Pancreas (tissue), 10 donors: ENCODE data around the gene EFCAB6. TPM values are rescaled to one million over a fixed set of nuclear protein-coding genes. Genes with fewer than 3 reads are reported as not detected.

Experiments
- ATAC-seq, 4 donors: fragments of 200-7000 bp; cut with Tn5 transposase; one replicate each; pipeline versions ENCODE4 v1.8.0 to v1.9.1; 2020; ENCODE audit warnings: mild to moderate bottlenecking in 4 of 4, moderate library complexity in 4 of 4
- DNase-seq, 6 donors: peaks; one replicate each; pipeline ENCODE4 v3.0.0-alpha.2; 2020
- FAIRE-seq: peaks from 2 replicates; lab custom pipeline; 2012; peaks lifted over from hg19 to GRCh38; lab: Jason Lieb, UNC
- H3K27ac ChIP-seq, 4 donors: fragments of 200-600 bp; sonication (generic); 1 replicate in 3 of 4; 2 replicates in 1 of 4; pipeline versions ENCODE4 v1.5.0 to v1.8.0; 2020
- H3K27me3 ChIP-seq, 4 donors: fragments of 200-600 bp; one replicate each; pipeline ENCODE4 v1.8.0; 2021
- H3K36me3 ChIP-seq, 3 donors: fragments of 200-600 bp; sonication (generic) in 1 of 3; one replicate each; pipeline versions ENCODE4 v1.5.0 to v1.8.0; 2020 to 2021
- H3K4me1 ChIP-seq, 3 donors: fragments of 200-600 bp; one replicate each; pipeline ENCODE4 v1.8.0; 2021
- H3K4me3 ChIP-seq, 4 donors: fragments of 200-600 bp; sonication (generic) in 2 of 4; one replicate each; pipeline versions ENCODE4 v1.5.0 to v1.8.0; 2020 to 2021
- H3K9me3 ChIP-seq, 4 donors: fragments of 200-600 bp; one replicate each; pipeline ENCODE4 v1.8.0; 2021
- CTCF ChIP-seq, 4 donors: fragments of 200-600 bp; sonication (generic) in 3 of 4; IDR thresholded peaks; one replicate each; pipeline versions ENCODE4 v1.5.0 to v1.8.0; 2021; ENCODE audit warnings: antibody characterized with exemption in 4 of 4
- WGBS, 2 donors: extraction: QIAGEN DNeasy Blood & Tissue Kit; methylation state at CpG; one replicate each; pipeline ENCODE4 v1.1.7; 2013; 5-methylcytosine and 5-hydroxymethylcytosine counted together
- intact Hi-C, 3 donors: fragments of 100-400 bp; cut with DNase I; formaldehyde crosslinking; loops; one replicate each; pipeline versions ENCODE4 v1.11.1 to v1.14.2; 2022
- polyA plus RNA-seq, 2 donors: library from polyadenylated mRNA; stranded (reverse); fragments of 200-250 nt; gene quantifications; one replicate each; pipeline ENCODE4 v1.2.3, GENCODE V29; 2013
- total RNA-seq, 6 donors: library from RNA; stranded (reverse); fragmentation: NEBNext Ultra II Directional in 4 of 6; extraction: Animal tissue kit (Norgen Biotek cat#: 25700) in 4 of 6; gene quantifications; one replicate each; pipeline versions ENCODE4 v1.2.1 to v1.2.4, GENCODE V29; 2021 to 2023
- donor health status: healthy with polysubstance abuse.
- donor health status: DM: no; HTN: no; CAD: no; lungs with moderate emphysema.
- donor health status: DM: no; HTN: no; CAD: no.
- donor health status: control.
- donor health status: control.
- donor health status: Bipolar disorder and iron deficiency.
- donor health status: DM: yes; HTN: yes; CAD: no.
- donor health status: DM: no; HTN: no; CAD: no.
- donor health status: DM: no; HTN: no; CAD: no.
- donor health status: DM: yes; HTN: yes; CAD: no.

EFCAB6 gene
- total and polyA plus RNA-seq, 8 donors, result 1.6 to 3.4 (median 2.2) TPM

- Histone ChIP-seq H3K27me3 (no peaks in the 10 kb centered on the region), H3K4me3 (no peak overlapping the region), H3K36me3 (no peaks in the 10 kb centered on the region), H3K4me1 (no peaks in the 10 kb centered on the region), H3K9me3 (no peaks in the 10 kb centered on the region), H3K27ac (no peak overlapping the region)
- TF ChIP-seq CTCF (IDR thresholded peaks at IDR 0.05), result no peak
- intact Hi-C loops, result no loop called here
- FAIRE-seq, result no peak
- 82 to 86% methylated on average over 3 of the region's 3 CpGs for WGBS, 2 donors
- ATAC-seq, result no peak
- no peak for DNase-seq
These were observed 29.7 kb downstream of the EFCAB6 start for GRCh38 chr22:43782448-43782847.

- intact Hi-C loops, result no loop called here
- no peak for FAIRE-seq
- no peak for DNase-seq
These were observed 34.8 kb downstream of the EFCAB6 start for GRCh38 chr22:43777286-43777685.

GRCh38 chr22:43776081-43776670, 35.9 kb downstream of the EFCAB6 start:
- DNase-seq, result no peak
- H3K4me3 ChIP-seq, result no peak overlapping the region
- H3K36me3 ChIP-seq, result no peaks in the 10 kb centered on the region
- TF ChIP-seq CTCF (IDR thresholded peaks at IDR 0.05), result no peak
- no peaks in the 10 kb centered on the region for H3K27me3 ChIP-seq
- intact Hi-C loops, result no loop called here
- ATAC-seq, result no peak
- H3K9me3 ChIP-seq, result no peaks in the 10 kb centered on the region
- no peak for FAIRE-seq
- 74 to 77% methylated on average over 9 of the region's 9 CpGs for WGBS, 2 donors
- H3K27ac ChIP-seq, result no peak overlapping the region
- H3K4me1 ChIP-seq, result no peaks in the 10 kb centered on the region

More at GRCh38 chr22:43777286-43777685, 34.8 kb downstream of the EFCAB6 start:
- H3K4me1 ChIP-seq, result no peaks in the 10 kb centered on the region
- no peak overlapping the region for H3K27ac ChIP-seq
- H3K4me3 ChIP-seq, result no peak overlapping the region
- H3K9me3 ChIP-seq, result no peaks in the 10 kb centered on the region
- H3K27me3 ChIP-seq, result no peaks in the 10 kb centered on the region
- WGBS, 2 donors, result 75 to 86% methylated on average over 4 of the region's 4 CpGs
- H3K36me3 ChIP-seq, result no peaks in the 10 kb centered on the region
- no peak for ATAC-seq
- no peak for TF ChIP-seq CTCF (IDR thresholded peaks at IDR 0.05)

- Histone ChIP-seq H3K4me3 (no peak overlapping the region), H3K36me3 (no peaks in the 10 kb centered on the region), H3K27ac (no peak overlapping the region), H3K4me1 (no peaks in the 10 kb centered on the region), H3K27me3 (no peaks in the 10 kb centered on the region), H3K9me3 (no peaks in the 10 kb centered on the region)
- ATAC-seq (no peak), DNase-seq (no peak), FAIRE-seq (no peak)
- intact Hi-C loops, result no loop called here
- no peak for TF ChIP-seq CTCF (IDR thresholded peaks at IDR 0.05)
- 91 to 95% methylated on average over 21 of the region's 21 CpGs for WGBS, 2 donors
These were observed 37.7 kb downstream of the EFCAB6 start for GRCh38 chr22:43774318-43774915.

- no peaks in the 10 kb centered on the region for H3K4me1 ChIP-seq
- no peaks in the 10 kb centered on the region for H3K36me3 ChIP-seq
- DNase-seq, result no peak
- no peak overlapping the region for H3K4me3 ChIP-seq
- H3K27ac ChIP-seq, result no peak overlapping the region
- TF ChIP-seq CTCF (IDR thresholded peaks at IDR 0.05), result no peak
- ATAC-seq, result no peak
- WGBS, 2 donors, result 85 to 89% methylated on average over 6 of the region's 6 CpGs
- H3K9me3 ChIP-seq, result no peaks in the 10 kb centered on the region
- no peak for FAIRE-seq
- no peaks in the 10 kb centered on the region for H3K27me3 ChIP-seq
- intact Hi-C loops, result no loop called here
These were observed 39.3 kb downstream of the EFCAB6 start for GRCh38 chr22:43772831-43773230.
